Measurements from ENCODE around the gene GLIPR2.

DNA sequence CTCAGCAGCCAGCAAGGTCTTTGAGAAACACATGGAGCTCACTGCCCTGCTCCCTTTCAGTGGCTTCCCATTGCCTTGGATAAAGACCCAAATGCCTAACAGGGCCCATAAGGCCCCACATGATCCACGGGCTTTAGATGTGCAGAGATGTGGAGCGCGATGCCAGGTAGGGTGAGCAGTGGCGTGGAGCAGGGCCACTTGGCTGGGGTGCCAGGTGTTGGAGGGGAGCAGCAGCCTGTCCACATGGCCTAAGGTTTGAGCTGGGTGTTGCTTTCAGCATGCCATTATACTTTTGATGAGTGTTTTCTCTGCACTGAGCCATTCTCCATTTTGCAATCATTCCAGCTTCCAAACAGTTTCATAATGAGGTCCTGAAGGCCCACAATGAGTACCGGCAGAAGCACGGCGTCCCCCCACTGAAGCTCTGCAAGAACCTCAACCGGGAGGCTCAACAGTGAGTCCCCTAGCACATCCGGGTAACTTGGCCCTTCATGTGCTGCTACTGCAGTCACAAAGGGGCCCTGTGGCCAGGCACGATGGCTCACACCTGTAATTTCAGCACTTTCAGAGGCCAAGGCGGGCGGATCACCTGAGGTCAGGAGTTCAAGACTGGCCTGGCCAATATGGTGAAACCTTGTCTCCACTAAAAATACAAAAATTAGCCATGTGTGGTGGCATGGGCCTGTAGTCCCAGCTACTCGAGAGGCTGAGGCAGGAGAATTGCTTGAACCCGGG lies 11.1 kb downstream of the GLIPR2 start:
- no peak for TF ChIP-seq EZH2phosphoT487 (IDR thresholded peaks at IDR 0.05; ENCODE audit: borderline replicate concordance, low read depth)
- TF ChIP-seq POLR2AphosphoS5 (IDR thresholded peaks at IDR 0.05; ENCODE audit: low read depth, low read length), result no peak
- TF ChIP-seq MAX (IDR thresholded peaks at IDR 0.05; ENCODE audit: low read depth), result no peak
- TF ChIP-seq CTCF (IDR thresholded peaks at IDR 0.05), result no peak
- TF ChIP-seq SIN3A (IDR thresholded peaks at IDR 0.05; ENCODE audit: borderline replicate concordance, low read depth, low read length), result no peak
- no peak for TF ChIP-seq TEAD4 (IDR thresholded peaks at IDR 0.05; ENCODE audit: borderline replicate concordance, insufficient read depth)

Data from SK-N-SH (cell line).